GM13977 (cell line): ENCODE data around the gene OR10A2.

Experiments used
- DNase-seq: peaks from one replicate; pipeline ENCODE4 v3.0.0; 2012; ENCODE audit warnings: low spot score
- CTCF ChIP-seq: IDR thresholded peaks from 2 replicates; pipeline ENCODE4 v1.5.1; 2012; ENCODE audit warnings: mild to moderate bottlenecking, control low read depth; ENCODE audit not compliant: insufficient read depth; ENCODE audit errors: extremely low read depth, missing control alignments
- in situ Hi-C: fragments of 300-500 bp; cut with MboI; formaldehyde crosslinking; loops from one replicate; pipeline ENCODE4 v1.12.0; 2022; ENCODE audit warnings: low sequenced_read_pairs, low pct_unique_long_range_greater_than_20kb, mixed read lengths, inconsistent platforms; ENCODE audit not compliant: unreplicated experiment

Gene OR10A2

GRCh38 chr11:6828103-6828502, 34.8 kb upstream of the OR10A2 start:
- in situ Hi-C loops, result no loop called here
- DNase-seq, result no peak
- TF ChIP-seq CTCF, result no peak

GRCh38 chr11:6833356-6833755, 29.5 kb upstream of the OR10A2 start:
- in situ Hi-C loops, result no loop called here
- TF ChIP-seq CTCF, result no peak
- no peak for DNase-seq

- no peak for DNase-seq
- in situ Hi-C loops, result no loop called here
- no peak for TF ChIP-seq CTCF
Observed at GRCh38 chr11:6834021-6834420, 28.8 kb upstream of the OR10A2 start.

GRCh38 chr11:6841694-6842093, 21.2 kb upstream of the OR10A2 start:
- in situ Hi-C loops, result no loop called here
- TF ChIP-seq CTCF, result no peak
- no peak for DNase-seq

GRCh38 chr11:6843670-6844069, 19.2 kb upstream of the OR10A2 start:
- in situ Hi-C loops, result no loop called here
- no peak for DNase-seq
- TF ChIP-seq CTCF, result no peak

GRCh38 chr11:6844356-6844755, 18.5 kb upstream of the OR10A2 start:
- no peak for TF ChIP-seq CTCF

GRCh38 chr11:6845383-6845782, 17.5 kb upstream of the OR10A2 start, which contains the start of gene OR10A5:
OR10A5 (plus strand) TSS chr11:6845683; CDS start chr11:6845683, 0 bp downstream.
- no peak for TF ChIP-seq CTCF
- no peak for DNase-seq
- in situ Hi-C loops, result no loop called here

More at GRCh38 chr11:6844356-6844755, 18.5 kb upstream of the OR10A2 start:
- in situ Hi-C loops, result no loop called here
- no peak for DNase-seq
